Endothelial cell of umbilical vein (primary cell): ENCODE data around the gene CELF2.

ENCODE experiments used
- TF ChIP-seq, protein P1 (sequence below), 2 donors: IDR thresholded peaks; 1 replicate in 1 of 2; 2 replicates in 1 of 2; pipeline ENCODE4 v1.5.1; 2011; ENCODE audit warnings: low read length in 2 of 2, mild to moderate bottlenecking in 2 of 2, moderate library complexity in 2 of 2, control low read depth in 1 of 2, inconsistent platforms in 1 of 2, low read depth in 1 of 2; ENCODE audit not compliant: insufficient read depth in 1 of 2; ENCODE audit errors: extremely low read depth in 1 of 2
- TF ChIP-seq, protein P2 (sequence below): IDR thresholded peaks from 2 replicates; pipeline ENCODE4 v1.6.1; 2011; ENCODE audit not compliant: insufficient read depth, insufficient read length

DNA sequence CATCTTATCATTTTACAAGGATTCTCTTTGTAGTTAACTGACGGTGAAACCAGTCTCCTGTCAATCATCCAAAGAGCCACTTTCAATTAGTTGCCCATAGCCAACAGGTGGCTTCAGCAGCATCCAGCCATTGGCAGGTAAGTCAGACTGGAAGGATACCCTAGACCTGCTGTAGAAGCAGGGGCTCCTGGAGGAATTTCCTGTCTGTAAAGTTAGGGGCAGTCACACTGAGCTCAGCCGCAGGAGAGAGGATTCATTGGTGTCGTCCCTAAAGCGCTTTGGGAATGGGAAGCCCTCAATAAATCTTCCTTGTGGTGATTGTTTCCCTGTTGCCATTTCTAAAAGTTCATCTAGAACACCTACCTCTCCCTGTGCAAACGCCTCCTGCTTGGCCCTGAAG lies 140.4 kb downstream of the CELF2 start:
- TF ChIP-seq, protein P1, sequence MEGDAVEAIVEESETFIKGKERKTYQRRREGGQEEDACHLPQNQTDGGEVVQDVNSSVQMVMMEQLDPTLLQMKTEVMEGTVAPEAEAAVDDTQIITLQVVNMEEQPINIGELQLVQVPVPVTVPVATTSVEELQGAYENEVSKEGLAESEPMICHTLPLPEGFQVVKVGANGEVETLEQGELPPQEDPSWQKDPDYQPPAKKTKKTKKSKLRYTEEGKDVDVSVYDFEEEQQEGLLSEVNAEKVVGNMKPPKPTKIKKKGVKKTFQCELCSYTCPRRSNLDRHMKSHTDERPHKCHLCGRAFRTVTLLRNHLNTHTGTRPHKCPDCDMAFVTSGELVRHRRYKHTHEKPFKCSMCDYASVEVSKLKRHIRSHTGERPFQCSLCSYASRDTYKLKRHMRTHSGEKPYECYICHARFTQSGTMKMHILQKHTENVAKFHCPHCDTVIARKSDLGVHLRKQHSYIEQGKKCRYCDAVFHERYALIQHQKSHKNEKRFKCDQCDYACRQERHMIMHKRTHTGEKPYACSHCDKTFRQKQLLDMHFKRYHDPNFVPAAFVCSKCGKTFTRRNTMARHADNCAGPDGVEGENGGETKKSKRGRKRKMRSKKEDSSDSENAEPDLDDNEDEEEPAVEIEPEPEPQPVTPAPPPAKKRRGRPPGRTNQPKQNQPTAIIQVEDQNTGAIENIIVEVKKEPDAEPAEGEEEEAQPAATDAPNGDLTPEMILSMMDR (IDR thresholded peaks at IDR 0.05; ENCODE audit: extremely low read depth in 1 of 2, insufficient read depth in 1 of 2, low read depth in 1 of 2, low read length in 2 of 2) = no peak
- TF ChIP-seq, protein P2, sequence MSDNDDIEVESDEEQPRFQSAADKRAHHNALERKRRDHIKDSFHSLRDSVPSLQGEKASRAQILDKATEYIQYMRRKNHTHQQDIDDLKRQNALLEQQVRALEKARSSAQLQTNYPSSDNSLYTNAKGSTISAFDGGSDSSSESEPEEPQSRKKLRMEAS = no peak
